Right forelimb (tissue), 1 donor: ENCODE measurements around the gene ARFGAP3.
"Not testable (repeated sequence)": the region's sequence is repeated elsewhere in the genome, so short reads cannot be mapped to it uniquely, and the experiment has no call there.

Source experiments
- DNase-seq: peaks from one replicate; pipeline ENCODE4 v3.0.0-alpha.2; 2018

The ARFGAP3 gene

GRCh38 chr22:42792909-42793847, 63.9 kb downstream of the ARFGAP3 start:
- DNase-seq, result peak; percentile 42

DNA sequence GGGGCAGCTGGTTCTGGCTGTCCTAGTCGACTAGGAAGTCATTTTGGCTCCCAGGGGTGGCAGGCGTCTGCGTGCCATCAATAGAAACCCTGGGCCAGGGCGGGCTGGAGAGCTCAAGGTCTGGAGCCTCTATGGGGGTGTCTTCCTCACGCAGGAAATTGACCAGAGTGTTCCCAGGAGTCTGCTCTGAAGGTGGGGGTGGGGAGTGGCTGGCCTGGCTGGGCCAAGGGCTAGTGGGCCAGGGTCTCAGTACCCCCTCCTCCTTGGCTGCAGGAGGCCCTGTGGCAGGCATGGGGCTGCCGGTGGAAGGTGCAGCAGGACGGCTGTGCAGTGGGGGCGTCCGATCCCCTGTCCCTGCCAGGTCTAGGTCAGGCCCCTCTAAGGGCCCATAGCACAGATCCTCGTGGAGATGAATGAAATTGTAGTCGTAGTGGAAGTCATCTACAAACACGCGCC, 64.6 kb downstream of the ARFGAP3 start:
- DNase-seq, result no peak

- DNase-seq, result no peak
Measured at GRCh38 chr22:42791721-42792452, 65.2 kb downstream of the ARFGAP3 start.

- DNase-seq, result no peak
Measured at GRCh38 chr22:42788466-42788865, 68.6 kb downstream of the ARFGAP3 start.

DNA sequence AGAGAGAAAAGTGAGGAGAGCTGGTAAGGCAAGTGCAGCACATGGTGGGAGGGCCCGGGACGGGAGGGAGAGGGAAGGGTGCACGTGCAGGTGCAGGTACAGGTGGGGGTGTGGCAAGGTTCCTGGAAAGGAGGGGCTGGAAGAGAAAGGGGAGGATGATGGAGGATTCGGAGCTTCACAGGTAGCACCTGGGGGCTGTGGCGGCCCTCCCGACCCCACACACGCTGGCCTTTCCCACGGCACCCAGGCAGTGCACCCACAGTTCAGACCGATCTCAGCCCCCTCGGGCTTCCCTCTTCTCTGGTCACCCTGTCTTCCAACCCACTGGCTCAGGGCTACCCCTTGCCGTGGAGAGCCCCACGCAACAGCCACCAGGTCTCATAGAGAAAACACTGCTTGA, 69.1 kb downstream of the ARFGAP3 start:
- no peak for DNase-seq

GRCh38 chr22:42787357-42787736, 69.7 kb downstream of the ARFGAP3 start:
- no peak for DNase-seq

GRCh38 chr22:42786606-42787356, 70.3 kb downstream of the ARFGAP3 start:
- DNase-seq, result no peak

- DNase-seq, result no peak
Measured at GRCh38 chr22:42785706-42786499, 71.2 kb downstream of the ARFGAP3 start.

GRCh38 chr22:42782306-42782705, 74.8 kb downstream of the ARFGAP3 start:
- DNase-seq, result not testable (repeated sequence)

GRCh38 chr22:42780070-42780540, 77.0 kb downstream of the ARFGAP3 start:
- no peak for DNase-seq

DNA sequence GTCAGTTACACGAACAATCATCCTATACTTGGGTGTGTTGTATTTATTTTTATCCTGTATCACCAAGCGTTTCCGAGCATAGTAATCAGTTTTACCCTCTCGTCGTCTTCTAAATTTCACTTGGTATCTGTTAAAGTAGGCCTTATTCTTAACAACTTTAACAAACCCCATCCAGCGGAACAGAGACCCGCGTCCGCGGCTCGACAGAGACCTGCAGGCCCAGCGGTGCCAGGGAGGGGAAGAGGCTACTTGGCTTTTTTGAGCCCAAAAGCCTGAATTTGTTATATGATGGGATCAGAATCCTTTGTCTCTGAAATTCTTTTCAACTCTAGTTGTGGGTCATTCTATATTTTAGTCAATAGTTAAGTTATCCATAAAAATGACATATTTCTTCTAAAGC, 79.9 kb downstream of the ARFGAP3 start:
- DNase-seq, result no peak

- DNase-seq, result no peak
Measured at GRCh38 chr22:42773167-42773566, 83.9 kb downstream of the ARFGAP3 start.

DNA sequence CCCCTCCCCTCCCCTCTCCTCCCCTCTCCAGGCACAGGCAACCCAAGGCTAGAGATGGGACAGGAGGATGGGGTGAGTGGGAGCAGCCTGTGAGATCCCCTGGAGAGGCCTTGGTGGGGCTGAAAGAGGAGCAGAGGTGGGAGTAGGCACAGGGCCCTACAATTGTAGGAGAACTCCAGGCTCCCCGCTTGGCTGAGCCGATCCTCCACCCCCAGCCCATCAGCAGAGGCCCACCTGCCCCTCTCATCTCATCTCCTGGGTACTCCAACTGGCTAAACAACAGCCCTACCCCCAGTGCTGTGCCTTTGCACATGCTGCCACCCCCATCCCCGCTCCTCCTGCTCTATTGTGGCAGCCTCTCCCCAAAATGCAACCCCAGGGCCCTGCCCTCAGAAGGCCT, 84.4 kb downstream of the ARFGAP3 start:
- DNase-seq, result no peak

- no peak for DNase-seq
Measured at GRCh38 chr22:42770941-42771647, 86.0 kb downstream of the ARFGAP3 start.

- DNase-seq, result no peak
Measured at GRCh38 chr22:42770448-42770726, 86.7 kb downstream of the ARFGAP3 start.

DNA sequence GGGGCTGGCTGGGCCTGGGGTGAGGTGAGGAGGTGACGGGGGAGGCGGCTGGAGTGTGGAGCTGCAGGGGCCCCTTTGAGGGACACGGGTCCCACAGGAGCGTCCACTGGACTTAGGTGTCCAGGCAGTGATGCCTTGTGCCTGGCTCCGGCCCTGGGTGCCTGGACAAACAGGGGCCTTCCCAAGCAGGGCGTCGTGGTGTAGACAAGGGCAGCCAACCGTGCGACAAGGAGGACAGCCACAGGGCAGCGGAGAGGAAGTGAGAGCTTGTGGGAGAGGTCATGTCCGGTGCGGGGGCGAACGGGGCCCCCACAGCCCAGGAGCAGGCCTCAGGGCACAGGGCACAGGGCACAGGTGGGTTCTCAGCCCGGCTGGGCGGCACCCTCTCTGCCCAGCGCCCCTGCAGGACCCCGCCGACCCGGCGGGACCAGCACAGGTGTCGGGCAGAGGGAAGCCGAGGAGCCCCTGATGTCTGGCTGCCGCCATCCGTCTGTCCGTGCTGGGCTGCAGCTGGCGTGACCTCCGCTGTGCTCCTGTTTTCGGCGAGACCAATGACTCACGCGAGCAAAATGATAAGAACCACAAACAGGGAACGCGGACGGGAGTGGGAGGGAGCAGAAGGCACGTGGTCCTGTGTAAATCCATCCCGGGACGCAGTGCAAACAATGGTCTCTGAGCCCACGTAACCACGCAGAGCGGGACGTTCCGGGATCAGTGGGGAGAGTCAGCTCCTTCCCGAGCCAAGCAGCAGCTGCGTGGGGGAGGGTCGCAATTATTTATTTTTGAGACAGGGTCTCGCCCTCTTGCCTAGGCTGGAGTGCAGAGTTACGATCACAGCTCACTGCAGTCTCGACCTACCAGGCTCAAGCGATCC, 87.3 kb downstream of the ARFGAP3 start:
- no peak for DNase-seq

DNA sequence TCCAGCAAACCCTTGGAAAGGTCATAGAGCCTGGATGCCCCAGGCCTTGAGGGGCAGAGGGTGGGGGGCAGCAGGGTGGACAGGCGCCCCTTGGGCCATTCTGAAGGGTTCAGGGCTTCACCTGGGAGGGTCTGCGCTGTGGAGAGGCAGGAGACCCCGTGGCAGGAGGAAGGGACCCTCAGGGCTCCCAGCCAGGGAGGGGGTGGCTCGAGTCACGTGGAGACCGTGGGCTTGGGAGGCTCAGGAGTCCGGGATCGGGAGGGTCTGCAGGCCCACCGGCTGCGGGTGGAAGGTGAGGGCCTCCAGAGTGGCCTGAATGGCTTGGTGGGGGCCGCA, 87.9 kb downstream of the ARFGAP3 start:
- DNase-seq, result no peak

DNA sequence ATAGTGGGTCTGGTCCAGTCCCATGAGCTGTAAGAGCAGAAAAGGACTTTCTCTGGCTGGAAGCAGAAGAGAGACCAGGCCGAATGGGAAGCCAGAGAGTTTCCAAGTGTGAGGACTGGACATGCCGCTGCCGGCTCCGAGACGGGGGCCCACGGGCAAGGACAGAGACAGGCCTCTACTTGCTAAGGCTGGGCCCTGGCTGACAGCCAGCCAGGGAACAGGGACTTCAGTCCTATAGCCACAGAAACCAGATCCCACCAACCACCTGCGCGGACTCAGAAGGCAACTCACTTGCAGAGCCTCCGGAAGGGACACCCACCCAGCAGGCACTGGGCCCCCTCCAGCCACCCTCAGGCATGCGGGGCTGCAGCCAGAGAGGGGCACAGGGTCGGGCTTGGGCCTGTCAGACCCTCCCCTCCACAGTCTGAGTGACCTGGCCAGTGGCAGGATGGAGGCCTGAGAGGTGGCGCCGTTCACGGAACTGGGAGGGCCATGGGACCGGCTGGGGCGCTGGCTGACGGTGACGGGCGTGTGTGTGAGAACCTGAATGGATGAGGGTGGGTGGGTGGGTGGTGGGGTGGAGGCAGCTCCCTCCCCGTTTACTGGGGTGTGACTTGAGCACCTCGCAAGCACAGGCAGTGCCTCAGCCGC, 88.6 kb downstream of the ARFGAP3 start:
- no peak for DNase-seq

DNA sequence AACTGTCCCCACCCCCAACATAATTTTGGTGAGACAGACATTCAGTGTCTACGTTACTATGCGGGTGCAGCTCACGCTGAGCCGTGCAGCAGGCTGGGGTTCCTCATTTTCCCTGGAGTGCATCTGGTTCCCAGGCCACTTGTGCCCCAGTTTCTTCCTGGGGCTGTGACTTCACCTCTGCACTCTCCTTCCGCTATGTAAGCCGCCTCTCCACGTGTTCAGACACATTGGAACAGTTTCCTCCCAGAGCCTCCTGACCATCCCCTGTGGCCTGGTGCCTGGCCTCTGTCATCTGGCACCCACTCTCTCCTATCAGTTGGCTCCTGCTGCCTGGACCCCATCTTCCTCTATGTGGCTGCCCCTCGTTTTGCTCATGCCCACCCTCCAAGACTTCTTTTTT, 90.2 kb downstream of the ARFGAP3 start:
- no peak for DNase-seq

GRCh38 chr22:42764895-42765363, 92.1 kb downstream of the ARFGAP3 start:
- DNase-seq, result no peak
